ENCODE measurements around the gene TBC1D19. TPM values are rescaled to one million over a fixed set of nuclear protein-coding genes. Genes with fewer than 3 reads are reported as not detected.
"Not testable (repeated sequence)": the region's sequence is repeated elsewhere in the genome, so short reads cannot be mapped to it uniquely, and the experiment has no call there.

TBC1D19 gene
- total and polyA plus RNA-seq, 3 experiments from 2014 or later: 4.4 to 6.3 (median 5.1) TPM

GRCh38 chr4:26583538-26583864 lies 383 bp upstream of the TBC1D19 start:
- H3K4me3 Mint-ChIP-seq: peak overlapping the region; percentile 96 to 100 (median 97)
- peak overlapping the region; percentile 97 to 100 (median 99) for H3K27ac Mint-ChIP-seq
- no peak for DNase-seq
- CTCF ChIA-PET: interaction anchor here (0.8 to 1.3 kb wide), 2 partner anchors 158 to 302 kb away, joined by 3 read pairs; no protein-coding TSS in a partner anchor
- H3K27me3 ChIP-seq (ENCODE audit: insufficient read depth, low read length, poor library complexity, severe bottlenecking): no peaks in the 10 kb centered on the region
- no peaks in the 10 kb centered on the region for H3K36me3 ChIP-seq (ENCODE audit: insufficient read depth, low read length)
- POLR2A ChIA-PET: interaction anchor here (0.8 to 2.5 kb wide), 8 partner anchors 98 to 724 kb away, joined by 3 to 17 read pairs (median 7); partner anchors contain the start of genes SMIM20 and STIM2
- peaks cover 35 to 45% (median 39%) of the 10 kb centered on the region in 3 donors for H3K4me1 Mint-ChIP-seq
- no peaks in the 10 kb centered on the region for H3K9me3 ChIP-seq (ENCODE audit: low read length)
- peaks cover 0 to 5% (median 0%) of the 10 kb centered on the region in 5 donors for H3K9me3 Mint-ChIP-seq
- peaks cover 12% of the 10 kb centered on the region for H3K4me1 ChIP-seq (ENCODE audit: insufficient read depth, low read length)
- peak overlapping the region; percentile 87 for H3K4me3 ChIP-seq (ENCODE audit: low read length)
- H3K36me3 Mint-ChIP-seq: peaks cover 4 to 10% (median 4%) of the 10 kb centered on the region in 3 donors
- peaks cover 4 to 9% of the 10 kb centered on the region in 2 donors for H3K27me3 Mint-ChIP-seq
- peak overlapping the region; percentile 99 for H3K27ac ChIP-seq (ENCODE audit: low read depth, low read length)

GRCh38 chr4:26584725-26585124 lies 841 bp downstream of the TBC1D19 start:
- POLR2A ChIA-PET: interaction anchor here (0.7 to 2.5 kb wide), 6 partner anchors 265 to 670 kb away, joined by 4 to 17 read pairs (median 10); partner anchors contain the start of genes SMIM20 and STIM2
- H3K27ac Mint-ChIP-seq: peak overlapping the region; percentile 97 to 100 (median 99)
- Histone ChIP-seq H3K27ac (ENCODE audit: low read depth, low read length) (peak overlapping the region; percentile 99), H3K4me3 (ENCODE audit: low read length) (peak overlapping the region; percentile 87), H3K9me3 (ENCODE audit: low read length) (no peaks in the 10 kb centered on the region), H3K36me3 (ENCODE audit: insufficient read depth, low read length) (no peaks in the 10 kb centered on the region), H3K4me1 (ENCODE audit: insufficient read depth, low read length) (peaks cover 12% of the 10 kb centered on the region), H3K27me3 (ENCODE audit: insufficient read depth, low read length, poor library complexity, severe bottlenecking) (no peaks in the 10 kb centered on the region)
- H3K4me1 Mint-ChIP-seq: peaks cover 39 to 54% (median 49%) of the 10 kb centered on the region in 3 donors
- CTCF ChIA-PET: interaction anchor here (1.3 to 1.4 kb wide), 2 partner anchors 276 to 301 kb away, joined by 3 to 5 read pairs; partner anchors contain the start of gene STIM2
- peaks cover 0 to 5% (median 0%) of the 10 kb centered on the region in 5 donors for H3K9me3 Mint-ChIP-seq
- peaks cover 3 to 4% of the 10 kb centered on the region in 2 donors for H3K27me3 Mint-ChIP-seq
- H3K36me3 Mint-ChIP-seq: peaks cover 4 to 10% (median 4%) of the 10 kb centered on the region in 3 donors
- no peak for DNase-seq
- peak overlapping the region; percentile 96 to 100 (median 97) for H3K4me3 Mint-ChIP-seq

GRCh38 chr4:26589705-26590104 lies 5.8 kb downstream of the TBC1D19 start:
- H3K36me3 Mint-ChIP-seq: peaks cover 0 to 8% (median 3%) of the 10 kb centered on the region in 3 donors
- peak overlapping the region in 2 of 8 donors; percentile 0 to 68 for H3K27ac Mint-ChIP-seq
- Histone ChIP-seq H3K4me3 (ENCODE audit: low read length) (no peak overlapping the region), H3K27ac (ENCODE audit: low read depth, low read length) (no peak overlapping the region), H3K4me1 (ENCODE audit: insufficient read depth, low read length) (peaks cover 3% of the 10 kb centered on the region), H3K36me3 (ENCODE audit: insufficient read depth, low read length) (no peaks in the 10 kb centered on the region), H3K9me3 (ENCODE audit: low read length) (no peaks in the 10 kb centered on the region), H3K27me3 (ENCODE audit: insufficient read depth, low read length, poor library complexity, severe bottlenecking) (no peaks in the 10 kb centered on the region)
- no peaks in the 10 kb centered on the region for H3K27me3 Mint-ChIP-seq
- peaks cover 26 to 53% (median 39%) of the 10 kb centered on the region in 3 donors for H3K4me1 Mint-ChIP-seq
- ChIA-PET CTCF (no interaction called here), POLR2A (no interaction called here)
- H3K4me3 Mint-ChIP-seq: peak overlapping the region in 1 of 7 donors; percentile 41
- no peak for DNase-seq
- H3K9me3 Mint-ChIP-seq: no peaks in the 10 kb centered on the region

- Mint-ChIP-seq H3K4me1 (peaks cover 24 to 49% (median 37%) of the 10 kb centered on the region in 3 donors), H3K4me3 (no peak overlapping the region), H3K9me3 (peaks cover 0 to 4% (median 0%) of the 10 kb centered on the region in 5 donors), H3K27ac (no peak overlapping the region), H3K27me3 (no peaks in the 10 kb centered on the region), H3K36me3 (peaks cover 3 to 8% (median 5%) of the 10 kb centered on the region in 3 donors)
- ChIA-PET CTCF (interaction anchor here (0.7 kb wide), 1 partner anchor 18 kb away, joined by 3 read pairs; no protein-coding TSS in a partner anchor), POLR2A (interaction anchor here (0.5 kb wide), 1 partner anchor 328 kb away, joined by 3 read pairs; no protein-coding TSS in a partner anchor)
- Histone ChIP-seq H3K4me3 (ENCODE audit: low read length) (no peak overlapping the region), H3K4me1 (ENCODE audit: insufficient read depth, low read length) (no peaks in the 10 kb centered on the region), H3K27ac (ENCODE audit: low read depth, low read length) (no peak overlapping the region), H3K36me3 (ENCODE audit: insufficient read depth, low read length) (no peaks in the 10 kb centered on the region), H3K9me3 (ENCODE audit: low read length) (no peaks in the 10 kb centered on the region), H3K27me3 (ENCODE audit: insufficient read depth, low read length, poor library complexity, severe bottlenecking) (no peaks in the 10 kb centered on the region)
- no peak for DNase-seq
Measured at GRCh38 chr4:26590639-26591038, 6.8 kb downstream of the TBC1D19 start.

GRCh38 chr4:26593557-26593956 lies 9.7 kb downstream of the TBC1D19 start:
- POLR2A ChIA-PET: not testable (repeated sequence)

GRCh38 chr4:26594371-26594770 lies 10.5 kb downstream of the TBC1D19 start:
- H3K36me3 Mint-ChIP-seq: peaks cover 3 to 7% (median 5%) of the 10 kb centered on the region in 3 donors
- no peak overlapping the region for H3K4me3 Mint-ChIP-seq
- H3K4me1 Mint-ChIP-seq: peaks cover 23 to 31% (median 27%) of the 10 kb centered on the region in 3 donors
- H3K27ac Mint-ChIP-seq: no peak overlapping the region
- CTCF ChIA-PET: no interaction called here
- H3K9me3 Mint-ChIP-seq: peaks cover 0 to 4% (median 0%) of the 10 kb centered on the region in 5 donors
- H3K9me3 ChIP-seq (ENCODE audit: low read length): no peaks in the 10 kb centered on the region
- no peak overlapping the region for H3K27ac ChIP-seq (ENCODE audit: low read depth, low read length)
- no peaks in the 10 kb centered on the region for H3K4me1 ChIP-seq (ENCODE audit: insufficient read depth, low read length)
- no peaks in the 10 kb centered on the region for H3K27me3 Mint-ChIP-seq
- no peaks in the 10 kb centered on the region for H3K36me3 ChIP-seq (ENCODE audit: insufficient read depth, low read length)
- POLR2A ChIA-PET: no interaction called here
- no peak for DNase-seq
- no peaks in the 10 kb centered on the region for H3K27me3 ChIP-seq (ENCODE audit: insufficient read depth, low read length, poor library complexity, severe bottlenecking)
- H3K4me3 ChIP-seq (ENCODE audit: low read length): no peak overlapping the region

More at GRCh38 chr4:26593557-26593956, 9.7 kb downstream of the TBC1D19 start:
- H3K36me3 Mint-ChIP-seq; H3K27me3 ChIP-seq (ENCODE audit: insufficient read depth, low read length, poor library complexity, severe bottlenecking); H3K27ac Mint-ChIP-seq; H3K4me3 ChIP-seq (ENCODE audit: low read length); H3K9me3 Mint-ChIP-seq; H3K4me1 ChIP-seq (ENCODE audit: insufficient read depth, low read length); H3K9me3 ChIP-seq (ENCODE audit: low read length); H3K27me3 Mint-ChIP-seq; CTCF ChIA-PET; DNase-seq; H3K4me3 Mint-ChIP-seq; H3K36me3 ChIP-seq (ENCODE audit: insufficient read depth, low read length); H3K27ac ChIP-seq (ENCODE audit: low read depth, low read length): not testable (repeated sequence)
- H3K4me1 Mint-ChIP-seq: peaks cover 25 to 36% (median 32%) of the 10 kb centered on the region in 3 donors

- Mint-ChIP-seq H3K4me3 (no peak overlapping the region), H3K27ac (no peak overlapping the region), H3K36me3 (peaks cover 3 to 7% (median 5%) of the 10 kb centered on the region in 3 donors), H3K9me3 (peaks cover 0 to 4% (median 0%) of the 10 kb centered on the region in 5 donors), H3K27me3 (no peaks in the 10 kb centered on the region), H3K4me1 (peaks cover 21 to 26% (median 23%) of the 10 kb centered on the region in 3 donors)
- Histone ChIP-seq H3K4me1 (ENCODE audit: insufficient read depth, low read length) (no peaks in the 10 kb centered on the region), H3K27ac (ENCODE audit: low read depth, low read length) (no peak overlapping the region), H3K36me3 (ENCODE audit: insufficient read depth, low read length) (no peaks in the 10 kb centered on the region), H3K4me3 (ENCODE audit: low read length) (no peak overlapping the region), H3K9me3 (ENCODE audit: low read length) (no peaks in the 10 kb centered on the region), H3K27me3 (ENCODE audit: insufficient read depth, low read length, poor library complexity, severe bottlenecking) (no peaks in the 10 kb centered on the region)
- no peak for DNase-seq
- CTCF ChIA-PET: no interaction called here
- POLR2A ChIA-PET: no interaction called here
Measured at GRCh38 chr4:26594778-26595177, 10.9 kb downstream of the TBC1D19 start.

- Histone ChIP-seq H3K4me3 (ENCODE audit: low read length) (no peak overlapping the region), H3K27ac (ENCODE audit: low read depth, low read length) (no peak overlapping the region), H3K36me3 (ENCODE audit: insufficient read depth, low read length) (no peaks in the 10 kb centered on the region), H3K4me1 (ENCODE audit: insufficient read depth, low read length) (no peaks in the 10 kb centered on the region), H3K27me3 (ENCODE audit: insufficient read depth, low read length, poor library complexity, severe bottlenecking) (no peaks in the 10 kb centered on the region), H3K9me3 (ENCODE audit: low read length) (no peaks in the 10 kb centered on the region)
- peaks cover 0 to 10% (median 1%) of the 10 kb centered on the region in 3 donors for H3K36me3 Mint-ChIP-seq
- H3K27ac Mint-ChIP-seq: no peak overlapping the region
- H3K9me3 Mint-ChIP-seq: peaks cover 0 to 4% (median 0%) of the 10 kb centered on the region in 5 donors
- H3K27me3 Mint-ChIP-seq: no peaks in the 10 kb centered on the region
- DNase-seq: no peak
- H3K4me3 Mint-ChIP-seq: no peak overlapping the region
- peaks cover 13 to 22% (median 17%) of the 10 kb centered on the region in 3 donors for H3K4me1 Mint-ChIP-seq
- CTCF ChIA-PET: interaction anchor here (0.6 kb wide), 1 partner anchor 749 kb away, joined by 3 read pairs; no protein-coding TSS in a partner anchor
- POLR2A ChIA-PET: no interaction called here
Measured at GRCh38 chr4:26596843-26597242, 13.0 kb downstream of the TBC1D19 start.
